ENCODE measurements around the gene MBIP.

The MBIP gene

GRCh38 chr14:36320200-36320896 is at the start of gene MBIP:
Gene MBIP (minus strand): TSS chr14:36320637. CDS start chr14:36320588, 49 bp downstream.
- TF ChIP-seq CTCF (conservative IDR thresholded peaks at IDR 0.05) = no peak
- H3K27ac ChIP-seq = peak within 1 kb of the TSS; percentile 79

GRCh38 chr14:36367985-36368774 is 47.7 kb upstream of the MBIP start:
- TF ChIP-seq CTCF (conservative IDR thresholded peaks at IDR 0.05) = no peak
- no peak overlapping the region for H3K27ac ChIP-seq

GRCh38 chr14:36365766-36366165 is 45.3 kb upstream of the MBIP start:
- no peak for TF ChIP-seq CTCF (conservative IDR thresholded peaks at IDR 0.05)
- no peak overlapping the region for H3K27ac ChIP-seq

GRCh38 chr14:36363704-36364103 is 43.3 kb upstream of the MBIP start:
- no peak overlapping the region for H3K27ac ChIP-seq
- no peak for TF ChIP-seq CTCF (conservative IDR thresholded peaks at IDR 0.05)

GRCh38 chr14:36362648-36363047 is 42.2 kb upstream of the MBIP start:
- H3K27ac ChIP-seq = no peak overlapping the region
- no peak for TF ChIP-seq CTCF (conservative IDR thresholded peaks at IDR 0.05)

GRCh38 chr14:36361210-36361853 is 40.9 kb upstream of the MBIP start:
- H3K27ac ChIP-seq = no peak overlapping the region
- no peak for TF ChIP-seq CTCF (conservative IDR thresholded peaks at IDR 0.05)

GRCh38 chr14:36356862-36357261 is 36.4 kb upstream of the MBIP start:
- no peak for TF ChIP-seq CTCF (conservative IDR thresholded peaks at IDR 0.05)
- H3K27ac ChIP-seq = no peak overlapping the region
